ENCODE data around the gene WDR49.

Gene WDR49

DNA sequence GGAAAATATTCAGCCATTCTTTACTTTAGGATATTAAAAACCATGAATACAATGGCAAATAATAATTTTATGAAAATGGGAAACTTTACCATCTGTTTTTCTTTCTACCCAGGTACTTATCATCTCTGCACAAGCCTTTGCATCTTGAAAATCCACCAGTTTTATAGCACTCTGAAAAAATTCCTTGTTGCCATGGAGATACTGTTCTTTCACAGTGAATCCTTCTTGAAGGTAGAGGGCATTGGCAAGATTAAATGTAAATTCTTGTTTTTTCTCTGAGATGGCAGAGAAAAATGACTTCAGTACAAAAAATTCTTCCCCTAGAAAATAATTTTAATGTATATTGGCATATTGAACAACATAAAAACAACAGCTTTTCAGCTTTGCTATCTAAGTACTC, 186.8 kb downstream of the WDR49 start:
- DNase-seq (ENCODE audit: insufficient read length, low spot score) = no peak
- no peak for FAIRE-seq
- TF ChIP-seq, protein P1, sequence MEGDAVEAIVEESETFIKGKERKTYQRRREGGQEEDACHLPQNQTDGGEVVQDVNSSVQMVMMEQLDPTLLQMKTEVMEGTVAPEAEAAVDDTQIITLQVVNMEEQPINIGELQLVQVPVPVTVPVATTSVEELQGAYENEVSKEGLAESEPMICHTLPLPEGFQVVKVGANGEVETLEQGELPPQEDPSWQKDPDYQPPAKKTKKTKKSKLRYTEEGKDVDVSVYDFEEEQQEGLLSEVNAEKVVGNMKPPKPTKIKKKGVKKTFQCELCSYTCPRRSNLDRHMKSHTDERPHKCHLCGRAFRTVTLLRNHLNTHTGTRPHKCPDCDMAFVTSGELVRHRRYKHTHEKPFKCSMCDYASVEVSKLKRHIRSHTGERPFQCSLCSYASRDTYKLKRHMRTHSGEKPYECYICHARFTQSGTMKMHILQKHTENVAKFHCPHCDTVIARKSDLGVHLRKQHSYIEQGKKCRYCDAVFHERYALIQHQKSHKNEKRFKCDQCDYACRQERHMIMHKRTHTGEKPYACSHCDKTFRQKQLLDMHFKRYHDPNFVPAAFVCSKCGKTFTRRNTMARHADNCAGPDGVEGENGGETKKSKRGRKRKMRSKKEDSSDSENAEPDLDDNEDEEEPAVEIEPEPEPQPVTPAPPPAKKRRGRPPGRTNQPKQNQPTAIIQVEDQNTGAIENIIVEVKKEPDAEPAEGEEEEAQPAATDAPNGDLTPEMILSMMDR (IDR thresholded peaks at IDR 0.05; ENCODE audit: insufficient read depth, missing control alignments) = no peak

DNA sequence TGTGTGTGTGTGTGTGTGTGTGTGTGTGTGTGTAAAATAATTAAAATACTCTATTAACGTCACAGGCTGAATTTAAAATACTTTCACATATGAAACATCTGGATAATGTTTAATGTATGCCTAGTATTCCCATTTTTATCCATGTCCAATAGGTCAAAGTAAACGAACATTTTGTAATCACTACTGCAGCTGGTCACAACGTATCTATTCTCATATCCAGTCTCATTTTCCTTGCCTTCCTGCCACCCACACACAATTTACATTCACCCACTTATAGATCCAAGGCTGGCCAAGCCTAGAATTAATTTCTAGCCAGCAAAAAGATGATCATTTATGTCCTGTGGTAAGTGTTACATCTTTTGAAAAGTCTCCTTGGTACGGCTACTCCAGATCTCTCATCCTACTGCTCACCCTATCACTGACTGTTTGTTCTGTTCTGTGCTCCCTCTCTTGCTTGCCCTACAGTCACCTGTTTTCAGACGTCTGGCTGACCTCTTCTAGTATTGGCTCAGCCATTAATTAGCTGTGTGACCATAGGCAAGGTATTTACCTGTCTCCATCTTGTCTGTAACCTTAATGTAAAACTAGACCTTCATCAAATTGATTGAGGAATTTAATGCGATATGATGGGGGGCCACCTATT, 197.5 kb downstream of the WDR49 start:
- DNase-seq (ENCODE audit: insufficient read length, low spot score) (no peak), FAIRE-seq (no peak)
- TF ChIP-seq, protein P1 (IDR thresholded peaks at IDR 0.05; ENCODE audit: insufficient read depth, missing control alignments) = no peak

DNA sequence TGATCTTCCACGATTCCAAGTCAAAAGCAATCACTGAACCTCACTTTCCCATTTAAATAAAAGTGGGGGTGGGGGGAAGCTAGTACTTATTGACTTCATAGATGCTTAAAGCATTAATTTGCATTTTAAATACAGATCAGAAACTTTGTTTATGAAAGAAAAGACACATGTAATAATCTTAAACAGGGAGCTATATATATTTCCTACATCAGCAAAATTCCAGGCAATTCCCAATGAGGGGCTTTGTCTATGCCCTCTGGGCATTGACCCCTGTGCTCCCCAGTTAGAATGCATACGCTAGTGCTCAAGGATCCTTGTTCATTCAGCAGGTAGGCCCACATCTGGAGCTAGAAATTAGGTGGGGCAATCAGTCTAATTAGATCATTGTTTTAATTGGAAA, 199.9 kb downstream of the WDR49 start:
- DNase-seq (ENCODE audit: insufficient read length, low spot score) (no peak), FAIRE-seq (no peak)
- TF ChIP-seq, protein P1 (IDR thresholded peaks at IDR 0.05; ENCODE audit: insufficient read depth, missing control alignments) = no peak

DNA sequence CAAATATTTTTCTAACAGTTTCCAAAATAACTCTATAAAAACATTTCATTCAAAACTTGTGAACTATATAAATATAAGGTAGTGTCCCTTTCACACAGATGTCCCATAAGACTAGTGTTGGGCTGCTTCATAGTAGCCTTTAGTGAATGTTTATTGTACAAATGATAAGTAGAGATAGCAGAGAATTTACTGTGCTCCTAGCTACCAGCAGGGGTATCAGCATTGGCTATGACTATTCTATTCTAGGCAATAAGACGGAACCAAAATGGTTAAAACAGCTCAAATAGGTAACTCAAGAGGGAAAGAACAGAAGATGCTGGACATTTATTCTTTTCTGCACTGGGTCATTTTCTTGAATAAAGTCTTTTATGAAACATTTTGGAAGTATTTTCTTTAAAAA, 202.5 kb downstream of the WDR49 start:
- TF ChIP-seq, protein P1 (IDR thresholded peaks at IDR 0.05; ENCODE audit: insufficient read depth, missing control alignments) = no peak
- DNase-seq (ENCODE audit: insufficient read length, low spot score) = no peak
- no peak for FAIRE-seq

DNA sequence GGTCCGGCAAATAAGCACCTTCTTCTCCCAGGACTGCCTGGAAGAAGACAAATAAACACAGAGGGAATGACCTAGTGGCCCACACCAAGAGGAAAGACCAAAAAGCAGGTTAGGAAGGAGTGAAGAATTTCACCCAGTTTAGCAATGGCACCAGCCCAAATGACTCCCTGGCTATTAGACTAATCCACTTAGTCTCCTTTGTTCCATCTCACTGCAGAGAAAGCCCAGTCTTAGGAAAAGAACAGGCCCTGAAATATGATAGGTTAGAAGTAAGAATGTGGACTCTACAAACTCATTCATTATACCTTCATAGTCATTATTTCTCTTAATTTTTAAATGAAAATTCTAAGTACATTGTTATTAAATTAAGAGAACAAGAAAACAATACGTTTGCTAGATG, 203.1 kb downstream of the WDR49 start:
- TF ChIP-seq, protein P1 (IDR thresholded peaks at IDR 0.05; ENCODE audit: insufficient read depth, missing control alignments) = no peak
- FAIRE-seq = no peak
- DNase-seq (ENCODE audit: insufficient read length, low spot score) = no peak

DNA sequence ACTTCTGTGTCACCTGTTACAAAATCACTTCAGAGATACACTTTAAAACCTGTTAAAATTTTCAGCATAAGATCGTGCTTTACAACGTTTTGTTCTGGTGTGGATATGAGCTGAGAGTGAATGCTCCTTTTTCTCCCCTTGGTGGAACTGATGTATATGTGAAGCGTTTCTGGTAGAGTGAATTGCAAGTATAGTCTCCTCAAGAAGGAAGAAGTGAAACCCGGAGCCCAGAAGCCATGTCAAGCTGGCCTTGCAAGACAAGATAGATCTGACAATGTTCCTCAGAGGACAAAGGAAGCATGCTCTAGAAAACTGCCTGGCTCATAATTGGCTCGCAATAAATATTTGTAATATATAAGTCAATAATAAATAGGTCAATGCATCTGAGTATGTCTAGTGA, 203.5 kb downstream of the WDR49 start:
- no peak for FAIRE-seq
- TF ChIP-seq, protein P1 (IDR thresholded peaks at IDR 0.05; ENCODE audit: insufficient read depth, missing control alignments) = no peak

DNA sequence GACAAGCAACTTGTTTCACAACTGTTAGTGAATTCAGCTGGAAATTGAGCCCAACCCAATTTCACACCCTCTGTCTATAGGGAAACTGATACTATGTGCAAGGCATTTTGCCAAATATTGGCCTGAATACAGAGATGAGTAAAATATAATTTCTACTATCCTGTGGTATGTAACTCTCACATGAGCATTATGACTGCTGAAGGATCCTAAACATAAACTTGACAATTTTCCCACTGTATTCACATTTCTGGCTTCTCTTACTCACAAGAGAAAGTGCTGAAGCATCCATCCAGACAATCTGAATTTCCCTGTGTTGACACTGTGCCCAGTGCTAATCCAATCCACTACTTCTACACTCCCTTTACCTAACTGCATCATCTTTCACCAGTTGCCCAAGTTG, 208.3 kb downstream of the WDR49 start:
- FAIRE-seq = no peak
- DNase-seq (ENCODE audit: insufficient read length, low spot score) = no peak
- TF ChIP-seq, protein P1 (IDR thresholded peaks at IDR 0.05; ENCODE audit: insufficient read depth, missing control alignments) = no peak

More for the DNA sequence above, 203.5 kb downstream of the WDR49 start:
- DNase-seq (ENCODE audit: insufficient read length, low spot score) = no peak

All from D721Med (cell line).